WTC11 (cell line): ENCODE measurements around the gene RHOU. TPM values are rescaled to one million over a fixed set of nuclear protein-coding genes. Genes with fewer than 3 reads are reported as not detected.

Source experiments
- ATAC-seq: fragments of 200-7000 bp; cut with Tn5 transposase; 2 replicates; pipeline ENCODE4 v1.10.0; 2021; ENCODE audit warnings: mild to moderate bottlenecking, moderate library complexity
- CTCF ChIA-PET: fragments of 300-600 bp; sonication (Branson Sonifier 250); formaldehyde crosslinking; loops from one replicate; lab custom pipeline; 2021; ENCODE audit warnings: antibody characterized with exemption; lab: Charles Lee
- POLR2A ChIA-PET: fragments of 350-600 bp; sonication (Branson Sonifier 250); formaldehyde crosslinking; loops from one replicate; lab custom pipeline; 2021; ENCODE audit warnings: antibody characterized with exemption; lab: Charles Lee
- DNase-seq: peaks from one replicate; pipeline ENCODE4 v3.0.0; 2021; ENCODE audit warnings: low spot score
- H3K27ac Mint-ChIP-seq: 2 replicates; pipeline ENCODE4 v1.8.0; 2021; ENCODE audit warnings: mixed read lengths
- H3K27me3 Mint-ChIP-seq: 2 replicates; pipeline ENCODE4 v1.8.0; 2021; ENCODE audit warnings: low read depth, mild to moderate bottlenecking, moderate library complexity, mixed read lengths
- H3K36me3 Mint-ChIP-seq: 2 replicates; pipeline ENCODE4 v1.8.0; 2021; ENCODE audit warnings: mixed read lengths
- H3K4me1 Mint-ChIP-seq: 2 replicates; pipeline ENCODE4 v1.8.0; 2022; ENCODE audit warnings: mixed read lengths
- H3K4me3 Mint-ChIP-seq: 2 replicates; pipeline ENCODE4 v1.8.0; 2021; ENCODE audit warnings: mild to moderate bottlenecking, moderate library complexity, mixed read lengths
- H3K9me3 Mint-ChIP-seq: 2 replicates; pipeline ENCODE4 v1.8.0; 2021; ENCODE audit warnings: mixed read lengths
- CBFB ChIP-seq: sonication (generic); formaldehyde crosslinking; IDR thresholded peaks from 2 replicates; pipeline ENCODE4 v1.8.1; 2022; ENCODE audit warnings: mild to moderate bottlenecking, low read depth, missing genetic modification reagents
- ESRRA ChIP-seq: sonication (generic); formaldehyde crosslinking; IDR thresholded peaks from 2 replicates; pipeline ENCODE4 v1.8.1; 2022; ENCODE audit warnings: mild to moderate bottlenecking, missing genetic modification reagents, borderline replicate concordance
- FOXP1 ChIP-seq: sonication (generic); formaldehyde crosslinking; IDR thresholded peaks from 2 replicates; pipeline ENCODE4 v1.8.0; 2022; ENCODE audit warnings: missing genetic modification reagents, mild to moderate bottlenecking, moderate library complexity, borderline replicate concordance
- GTF2I ChIP-seq: fragments of 250-450 bp; sonication (Bioruptor Pico); conservative IDR thresholded peaks from 2 replicates; pipeline ENCODE4 v1.4.0; 2021; ENCODE audit warnings: mild to moderate bottlenecking
- IRF2 ChIP-seq: sonication (generic); formaldehyde crosslinking; IDR thresholded peaks from 2 replicates; pipeline ENCODE4 v1.8.0; 2022; ENCODE audit warnings: low read depth, missing genetic modification reagents, borderline replicate concordance
- JAZF1 ChIP-seq: fragments of 250-450 bp; sonication (Bioruptor Pico); IDR thresholded peaks from 2 replicates; pipeline ENCODE4 v1.9.0; 2021; ENCODE audit warnings: moderate library complexity, mild to moderate bottlenecking, inconsistent platforms
- JUN ChIP-seq: sonication (generic); formaldehyde crosslinking; IDR thresholded peaks from 2 replicates; pipeline ENCODE4 v1.8.0; 2023; ENCODE audit warnings: mild to moderate bottlenecking, missing genetic modification reagents
- KAT7 ChIP-seq: sonication (generic); formaldehyde crosslinking; IDR thresholded peaks from 2 replicates; pipeline ENCODE4 v1.8.1; 2023; ENCODE audit warnings: missing genetic modification reagents, mild to moderate bottlenecking, borderline replicate concordance
- OVOL2 ChIP-seq: fragments of 250-450 bp; sonication (Bioruptor Pico); IDR thresholded peaks from 2 replicates; pipeline ENCODE4 v1.9.0; 2021; ENCODE audit warnings: mild to moderate bottlenecking, borderline replicate concordance
- RELA ChIP-seq: sonication (generic); formaldehyde crosslinking; IDR thresholded peaks from 2 replicates; pipeline ENCODE4 v1.8.1; 2022; ENCODE audit warnings: missing genetic modification reagents, mild to moderate bottlenecking, borderline replicate concordance
- ZNF219 ChIP-seq: sonication (generic); formaldehyde crosslinking; IDR thresholded peaks from 2 replicates; pipeline ENCODE4 v1.8.0; 2023; ENCODE audit warnings: missing genetic modification reagents, mild to moderate bottlenecking, borderline replicate concordance
- ZNF396 ChIP-seq: fragments of 250-450 bp; sonication (Bioruptor Pico); IDR thresholded peaks from 2 replicates; pipeline ENCODE4 v1.8.0; 2021; ENCODE audit warnings: mild to moderate bottlenecking, moderate library complexity, borderline replicate concordance
- ZNF423 ChIP-seq: fragments of 250-450 bp; sonication (Bioruptor Pico); IDR thresholded peaks from 2 replicates; pipeline ENCODE4 v2.1.2; 2022; ENCODE audit warnings: mild to moderate bottlenecking, moderate library complexity
- total RNA-seq: library from RNA; stranded (reverse); gene quantifications from 3 replicates; pipeline ENCODE4 v1.2.3, GENCODE V29; 2021
- TF ChIP-seq, protein P1 (sequence below): sonication (generic); formaldehyde crosslinking; IDR thresholded peaks from 2 replicates; pipeline ENCODE4 v1.8.0; 2022; ENCODE audit warnings: mild to moderate bottlenecking, missing genetic modification reagents
- TF ChIP-seq, protein P2 (sequence below): fragments of 250-450 bp; sonication (Bioruptor Pico); IDR thresholded peaks from 2 replicates; pipeline ENCODE4 v1.9.0; 2021; ENCODE audit warnings: moderate library complexity, mild to moderate bottlenecking, inconsistent platforms, borderline replicate concordance
- TF ChIP-seq, protein P3 (sequence below): sonication (generic); formaldehyde crosslinking; conservative IDR thresholded peaks from 2 replicates; pipeline ENCODE4 v1.8.1; 2022; ENCODE audit warnings: mild to moderate bottlenecking, missing genetic modification reagents
- TF ChIP-seq, protein P4 (sequence below): fragments of 250-450 bp; sonication (Bioruptor Pico); IDR thresholded peaks from 2 replicates; pipeline ENCODE4 v2.1.2; 2022; ENCODE audit warnings: mild to moderate bottlenecking, moderate library complexity
- TF ChIP-seq, protein P5 (sequence below): sonication (generic); formaldehyde crosslinking; IDR thresholded peaks from 2 replicates; pipeline ENCODE4 v1.8.1; 2022; ENCODE audit warnings: mild to moderate bottlenecking, missing genetic modification reagents, moderate library complexity, borderline replicate concordance
- TF ChIP-seq, protein P6 (sequence below): sonication (generic); formaldehyde crosslinking; IDR thresholded peaks from 2 replicates; pipeline ENCODE4 v1.8.1; 2023; ENCODE audit warnings: mild to moderate bottlenecking, missing genetic modification reagents, moderate library complexity
- TF ChIP-seq, protein P7 (sequence below): fragments of 250-450 bp; sonication (Bioruptor Pico); IDR thresholded peaks from 2 replicates; pipeline ENCODE4 v1.9.0; 2021; ENCODE audit warnings: mild to moderate bottlenecking
- TF ChIP-seq, protein P8 (sequence below): sonication (generic); formaldehyde crosslinking; IDR thresholded peaks from 2 replicates; pipeline ENCODE4 v1.8.0; 2023; ENCODE audit warnings: mild to moderate bottlenecking, missing genetic modification reagents
- TF ChIP-seq, protein P9 (sequence below): sonication (generic); formaldehyde crosslinking; IDR thresholded peaks from 2 replicates; pipeline ENCODE4 v1.8.1; 2022; ENCODE audit warnings: missing genetic modification reagents, borderline replicate concordance

The RHOU gene
- total RNA-seq, 1 experiment from 2014 or later = 6.0 TPM

DNA sequence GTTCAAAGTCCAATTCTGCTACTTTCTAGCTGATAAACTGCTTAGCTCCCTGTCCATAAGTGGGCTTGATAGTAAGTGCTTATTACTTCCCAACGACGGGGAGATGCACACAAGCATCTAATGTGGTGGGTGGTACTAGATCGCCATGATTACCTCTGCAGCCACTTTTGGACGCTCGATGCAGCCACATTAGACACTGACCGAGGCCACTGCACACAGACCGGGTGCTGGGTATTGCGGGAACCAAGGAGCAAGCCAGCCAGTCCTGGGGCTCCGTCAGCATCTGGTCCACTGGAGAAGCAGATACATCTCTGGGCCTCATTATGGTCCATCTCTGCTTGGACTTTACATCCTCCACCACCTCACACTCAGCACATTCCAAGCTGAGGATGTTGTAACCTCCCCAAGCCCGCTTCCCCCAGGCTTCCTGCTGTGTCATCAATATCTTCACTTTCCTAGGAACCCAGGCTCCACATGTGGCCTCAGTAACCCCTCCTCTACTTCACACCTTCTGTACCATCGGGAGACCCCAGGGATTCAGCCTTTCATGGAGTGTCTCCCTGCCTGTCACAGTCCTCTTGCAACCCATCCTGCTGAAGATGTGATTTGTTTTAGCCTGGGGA is 48.2 kb downstream of the RHOU start:
- Mint-ChIP-seq H3K9me3 (no peaks in the 10 kb centered on the region), H3K27ac (no peak overlapping the region), H3K4me1 (no peaks in the 10 kb centered on the region), H3K4me3 (no peak overlapping the region), H3K36me3 (no peaks in the 10 kb centered on the region), H3K27me3 (peaks cover 11% of the 10 kb centered on the region; the same call in 1 of the 2 replicates)
- TF ChIP-seq, protein P1, sequence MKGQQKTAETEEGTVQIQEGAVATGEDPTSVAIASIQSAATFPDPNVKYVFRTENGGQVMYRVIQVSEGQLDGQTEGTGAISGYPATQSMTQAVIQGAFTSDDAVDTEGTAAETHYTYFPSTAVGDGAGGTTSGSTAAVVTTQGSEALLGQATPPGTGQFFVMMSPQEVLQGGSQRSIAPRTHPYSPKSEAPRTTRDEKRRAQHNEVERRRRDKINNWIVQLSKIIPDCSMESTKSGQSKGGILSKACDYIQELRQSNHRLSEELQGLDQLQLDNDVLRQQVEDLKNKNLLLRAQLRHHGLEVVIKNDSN = no peak
- TF ChIP-seq JAZF1 (CRISPR knock-in tag) = no peak
- TF ChIP-seq, protein P2, sequence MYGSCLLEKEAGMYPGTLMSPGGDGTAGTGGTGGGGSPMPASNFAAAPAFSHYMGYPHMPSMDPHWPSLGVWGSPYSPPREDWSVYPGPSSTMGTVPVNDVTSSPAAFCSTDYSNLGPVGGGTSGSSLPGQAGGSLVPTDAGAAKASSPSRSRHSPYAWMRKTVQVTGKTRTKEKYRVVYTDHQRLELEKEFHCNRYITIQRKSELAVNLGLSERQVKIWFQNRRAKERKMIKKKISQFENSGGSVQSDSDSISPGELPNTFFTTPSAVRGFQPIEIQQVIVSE (CRISPR knock-in tag) = no peak
- TF ChIP-seq, protein P3, sequence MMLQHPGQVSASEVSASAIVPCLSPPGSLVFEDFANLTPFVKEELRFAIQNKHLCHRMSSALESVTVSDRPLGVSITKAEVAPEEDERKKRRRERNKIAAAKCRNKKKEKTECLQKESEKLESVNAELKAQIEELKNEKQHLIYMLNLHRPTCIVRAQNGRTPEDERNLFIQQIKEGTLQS (CRISPR knock-in tag) = no peak
- TF ChIP-seq CBFB (CRISPR knock-in tag) = no peak
- TF ChIP-seq, protein P4, sequence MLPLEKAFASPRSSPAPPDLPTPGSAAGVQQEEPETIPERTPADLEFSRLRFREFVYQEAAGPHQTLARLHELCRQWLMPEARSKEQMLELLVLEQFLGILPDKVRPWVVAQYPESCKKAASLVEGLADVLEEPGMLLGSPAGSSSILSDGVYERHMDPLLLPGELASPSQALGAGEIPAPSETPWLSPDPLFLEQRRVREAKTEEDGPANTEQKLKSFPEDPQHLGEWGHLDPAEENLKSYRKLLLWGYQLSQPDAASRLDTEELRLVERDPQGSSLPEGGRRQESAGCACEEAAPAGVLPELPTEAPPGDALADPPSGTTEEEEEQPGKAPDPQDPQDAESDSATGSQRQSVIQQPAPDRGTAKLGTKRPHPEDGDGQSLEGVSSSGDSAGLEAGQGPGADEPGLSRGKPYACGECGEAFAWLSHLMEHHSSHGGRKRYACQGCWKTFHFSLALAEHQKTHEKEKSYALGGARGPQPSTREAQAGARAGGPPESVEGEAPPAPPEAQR (CRISPR knock-in tag) = no peak
- TF ChIP-seq ZNF219 (CRISPR knock-in tag) = no peak
- no peak for TF ChIP-seq GTF2I (CRISPR knock-in tag)
- TF ChIP-seq, protein P5, sequence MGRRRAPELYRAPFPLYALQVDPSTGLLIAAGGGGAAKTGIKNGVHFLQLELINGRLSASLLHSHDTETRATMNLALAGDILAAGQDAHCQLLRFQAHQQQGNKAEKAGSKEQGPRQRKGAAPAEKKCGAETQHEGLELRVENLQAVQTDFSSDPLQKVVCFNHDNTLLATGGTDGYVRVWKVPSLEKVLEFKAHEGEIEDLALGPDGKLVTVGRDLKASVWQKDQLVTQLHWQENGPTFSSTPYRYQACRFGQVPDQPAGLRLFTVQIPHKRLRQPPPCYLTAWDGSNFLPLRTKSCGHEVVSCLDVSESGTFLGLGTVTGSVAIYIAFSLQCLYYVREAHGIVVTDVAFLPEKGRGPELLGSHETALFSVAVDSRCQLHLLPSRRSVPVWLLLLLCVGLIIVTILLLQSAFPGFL (CRISPR knock-in tag) = no peak
- TF ChIP-seq, protein P6, sequence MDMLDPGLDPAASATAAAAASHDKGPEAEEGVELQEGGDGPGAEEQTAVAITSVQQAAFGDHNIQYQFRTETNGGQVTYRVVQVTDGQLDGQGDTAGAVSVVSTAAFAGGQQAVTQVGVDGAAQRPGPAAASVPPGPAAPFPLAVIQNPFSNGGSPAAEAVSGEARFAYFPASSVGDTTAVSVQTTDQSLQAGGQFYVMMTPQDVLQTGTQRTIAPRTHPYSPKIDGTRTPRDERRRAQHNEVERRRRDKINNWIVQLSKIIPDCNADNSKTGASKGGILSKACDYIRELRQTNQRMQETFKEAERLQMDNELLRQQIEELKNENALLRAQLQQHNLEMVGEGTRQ (CRISPR knock-in tag) = no peak
- no peak for TF ChIP-seq JUN (CRISPR knock-in tag)
- POLR2A ChIA-PET = no interaction called here
- ATAC-seq (no peak), DNase-seq (no peak)
- CTCF ChIA-PET = no interaction called here

DNA sequence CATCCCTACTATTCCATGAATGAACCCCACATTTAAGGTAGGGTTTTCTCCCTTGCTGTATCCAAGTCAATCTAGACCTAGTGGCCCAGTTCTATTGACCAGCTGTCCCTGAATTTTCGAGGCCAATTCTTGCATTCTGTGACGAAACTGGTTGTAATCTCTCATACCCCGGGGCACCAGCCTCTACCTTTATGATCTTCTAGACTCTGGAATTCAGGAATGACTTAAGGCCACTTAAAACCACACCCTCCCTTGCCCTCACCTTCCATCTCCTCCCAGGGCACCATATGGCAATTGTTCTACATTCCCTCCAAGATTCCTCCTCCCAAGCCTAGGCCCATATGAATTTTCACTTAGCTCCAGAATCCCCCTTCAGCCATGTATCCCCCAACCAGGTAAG is 48.9 kb downstream of the RHOU start:
- H3K4me1 Mint-ChIP-seq = no peaks in the 10 kb centered on the region
- ATAC-seq (no peak), DNase-seq (no peak)
- H3K27ac Mint-ChIP-seq = no peak overlapping the region
- H3K9me3 Mint-ChIP-seq = no peaks in the 10 kb centered on the region
- H3K36me3 Mint-ChIP-seq = no peaks in the 10 kb centered on the region
- POLR2A ChIA-PET = no interaction called here
- peaks cover 11% of the 10 kb centered on the region; the same call in 1 of the 2 replicates for H3K27me3 Mint-ChIP-seq
- no peak overlapping the region for H3K4me3 Mint-ChIP-seq
- CTCF ChIA-PET = no interaction called here
- TF ChIP-seq, protein P7, sequence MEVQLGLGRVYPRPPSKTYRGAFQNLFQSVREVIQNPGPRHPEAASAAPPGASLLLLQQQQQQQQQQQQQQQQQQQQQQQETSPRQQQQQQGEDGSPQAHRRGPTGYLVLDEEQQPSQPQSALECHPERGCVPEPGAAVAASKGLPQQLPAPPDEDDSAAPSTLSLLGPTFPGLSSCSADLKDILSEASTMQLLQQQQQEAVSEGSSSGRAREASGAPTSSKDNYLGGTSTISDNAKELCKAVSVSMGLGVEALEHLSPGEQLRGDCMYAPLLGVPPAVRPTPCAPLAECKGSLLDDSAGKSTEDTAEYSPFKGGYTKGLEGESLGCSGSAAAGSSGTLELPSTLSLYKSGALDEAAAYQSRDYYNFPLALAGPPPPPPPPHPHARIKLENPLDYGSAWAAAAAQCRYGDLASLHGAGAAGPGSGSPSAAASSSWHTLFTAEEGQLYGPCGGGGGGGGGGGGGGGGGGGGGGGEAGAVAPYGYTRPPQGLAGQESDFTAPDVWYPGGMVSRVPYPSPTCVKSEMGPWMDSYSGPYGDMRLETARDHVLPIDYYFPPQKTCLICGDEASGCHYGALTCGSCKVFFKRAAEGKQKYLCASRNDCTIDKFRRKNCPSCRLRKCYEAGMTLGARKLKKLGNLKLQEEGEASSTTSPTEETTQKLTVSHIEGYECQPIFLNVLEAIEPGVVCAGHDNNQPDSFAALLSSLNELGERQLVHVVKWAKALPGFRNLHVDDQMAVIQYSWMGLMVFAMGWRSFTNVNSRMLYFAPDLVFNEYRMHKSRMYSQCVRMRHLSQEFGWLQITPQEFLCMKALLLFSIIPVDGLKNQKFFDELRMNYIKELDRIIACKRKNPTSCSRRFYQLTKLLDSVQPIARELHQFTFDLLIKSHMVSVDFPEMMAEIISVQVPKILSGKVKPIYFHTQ (CRISPR knock-in tag) = no peak
- TF ChIP-seq FOXP1 (no peak), ZNF396 (CRISPR knock-in tag) (no peak), ESRRA (no peak), RELA (CRISPR knock-in tag) (no peak), ZNF423 (CRISPR knock-in tag) (no peak), OVOL2 (CRISPR knock-in tag) (no peak), JAZF1 (CRISPR knock-in tag) (no peak), KAT7 (no peak), IRF2 (CRISPR knock-in tag) (no peak)
- TF ChIP-seq, protein P8, sequence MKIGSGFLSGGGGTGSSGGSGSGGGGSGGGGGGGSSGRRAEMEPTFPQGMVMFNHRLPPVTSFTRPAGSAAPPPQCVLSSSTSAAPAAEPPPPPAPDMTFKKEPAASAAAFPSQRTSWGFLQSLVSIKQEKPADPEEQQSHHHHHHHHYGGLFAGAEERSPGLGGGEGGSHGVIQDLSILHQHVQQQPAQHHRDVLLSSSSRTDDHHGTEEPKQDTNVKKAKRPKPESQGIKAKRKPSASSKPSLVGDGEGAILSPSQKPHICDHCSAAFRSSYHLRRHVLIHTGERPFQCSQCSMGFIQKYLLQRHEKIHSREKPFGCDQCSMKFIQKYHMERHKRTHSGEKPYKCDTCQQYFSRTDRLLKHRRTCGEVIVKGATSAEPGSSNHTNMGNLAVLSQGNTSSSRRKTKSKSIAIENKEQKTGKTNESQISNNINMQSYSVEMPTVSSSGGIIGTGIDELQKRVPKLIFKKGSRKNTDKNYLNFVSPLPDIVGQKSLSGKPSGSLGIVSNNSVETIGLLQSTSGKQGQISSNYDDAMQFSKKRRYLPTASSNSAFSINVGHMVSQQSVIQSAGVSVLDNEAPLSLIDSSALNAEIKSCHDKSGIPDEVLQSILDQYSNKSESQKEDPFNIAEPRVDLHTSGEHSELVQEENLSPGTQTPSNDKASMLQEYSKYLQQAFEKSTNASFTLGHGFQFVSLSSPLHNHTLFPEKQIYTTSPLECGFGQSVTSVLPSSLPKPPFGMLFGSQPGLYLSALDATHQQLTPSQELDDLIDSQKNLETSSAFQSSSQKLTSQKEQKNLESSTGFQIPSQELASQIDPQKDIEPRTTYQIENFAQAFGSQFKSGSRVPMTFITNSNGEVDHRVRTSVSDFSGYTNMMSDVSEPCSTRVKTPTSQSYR (CRISPR knock-in tag) = no peak
- TF ChIP-seq, protein P9, sequence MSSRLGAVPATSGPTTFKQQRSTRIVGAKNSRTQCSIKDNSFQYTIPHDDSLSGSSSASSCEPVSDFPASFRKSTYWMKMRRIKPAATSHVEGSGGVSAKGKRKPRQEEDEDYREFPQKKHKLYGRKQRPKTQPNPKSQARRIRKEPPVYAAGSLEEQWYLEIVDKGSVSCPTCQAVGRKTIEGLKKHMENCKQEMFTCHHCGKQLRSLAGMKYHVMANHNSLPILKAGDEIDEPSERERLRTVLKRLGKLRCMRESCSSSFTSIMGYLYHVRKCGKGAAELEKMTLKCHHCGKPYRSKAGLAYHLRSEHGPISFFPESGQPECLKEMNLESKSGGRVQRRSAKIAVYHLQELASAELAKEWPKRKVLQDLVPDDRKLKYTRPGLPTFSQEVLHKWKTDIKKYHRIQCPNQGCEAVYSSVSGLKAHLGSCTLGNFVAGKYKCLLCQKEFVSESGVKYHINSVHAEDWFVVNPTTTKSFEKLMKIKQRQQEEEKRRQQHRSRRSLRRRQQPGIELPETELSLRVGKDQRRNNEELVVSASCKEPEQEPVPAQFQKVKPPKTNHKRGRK (CRISPR knock-in tag) = no peak
